GDM1 (cell line): ENCODE measurements around the gene LLGL2.

Experiments used
- DNase-seq: peaks from one replicate; lab custom pipeline; 2025; lab: John Stamatoyannopoulos, UW

Gene LLGL2

DNA sequence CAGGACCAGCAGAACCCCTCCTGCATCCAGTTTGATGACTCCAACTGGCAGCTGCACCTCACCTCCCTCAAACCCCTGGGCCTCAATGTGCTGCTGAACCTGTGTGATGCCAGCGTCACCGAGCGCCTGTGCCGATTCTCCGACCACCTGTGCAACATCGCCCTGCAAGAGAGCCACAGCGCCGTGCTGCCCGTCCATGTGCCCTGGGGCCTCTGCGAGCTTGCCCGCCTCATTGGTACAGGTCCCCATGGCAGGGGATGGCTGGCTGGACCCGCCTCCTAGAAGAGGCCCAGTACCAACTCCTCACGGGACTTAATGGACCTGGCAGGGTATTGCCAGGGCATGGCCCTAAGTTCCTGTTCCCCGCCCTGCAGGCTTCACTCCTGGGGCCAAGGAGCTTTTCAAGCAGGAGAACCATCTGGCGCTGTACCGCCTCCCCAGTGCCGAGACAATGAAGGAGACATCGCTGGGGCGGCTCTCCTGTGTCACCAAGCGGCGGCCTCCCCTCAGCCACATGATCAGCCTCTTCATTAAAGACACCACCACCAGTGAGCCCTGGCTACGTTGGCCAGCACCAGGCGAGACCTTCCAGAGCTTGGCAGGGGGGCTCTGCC lies 32.8 kb upstream of the LLGL2 start:
- no peak for DNase-seq

DNA sequence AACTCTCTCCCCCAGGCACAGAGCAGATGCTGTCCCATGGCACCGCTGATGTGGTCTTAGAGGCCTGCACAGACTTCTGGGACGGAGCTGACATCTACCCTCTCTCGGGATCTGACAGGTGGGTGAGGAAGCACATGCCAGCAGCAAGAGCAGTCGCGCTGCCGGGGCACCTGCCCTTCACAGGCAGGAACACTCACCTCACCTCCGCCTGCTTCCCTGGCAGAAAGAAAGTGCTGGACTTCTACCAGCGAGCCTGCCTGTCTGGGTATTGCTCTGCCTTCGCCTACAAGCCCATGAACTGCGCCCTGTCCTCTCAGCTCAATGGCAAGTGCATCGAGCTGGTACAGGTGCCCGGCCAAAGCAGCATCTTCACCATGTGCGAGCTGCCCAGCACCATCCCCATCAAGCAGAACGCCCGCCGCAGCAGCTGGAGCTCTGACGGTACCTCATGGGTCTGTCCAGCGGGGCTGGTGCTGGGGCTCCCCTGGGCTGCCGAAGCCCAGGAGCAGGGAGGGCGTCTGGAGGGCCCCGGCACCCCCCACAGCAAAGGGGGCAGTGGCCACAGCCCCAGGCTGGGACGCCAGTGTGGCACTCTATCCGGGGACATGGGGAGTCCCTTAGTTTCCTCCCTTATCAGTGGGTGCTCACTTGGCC lies 31.9 kb upstream of the LLGL2 start:
- no peak for DNase-seq

- DNase-seq, result no peak
These were observed 31.1 kb upstream of the LLGL2 start for GRCh38 chr17:75494326-75494877.

DNA sequence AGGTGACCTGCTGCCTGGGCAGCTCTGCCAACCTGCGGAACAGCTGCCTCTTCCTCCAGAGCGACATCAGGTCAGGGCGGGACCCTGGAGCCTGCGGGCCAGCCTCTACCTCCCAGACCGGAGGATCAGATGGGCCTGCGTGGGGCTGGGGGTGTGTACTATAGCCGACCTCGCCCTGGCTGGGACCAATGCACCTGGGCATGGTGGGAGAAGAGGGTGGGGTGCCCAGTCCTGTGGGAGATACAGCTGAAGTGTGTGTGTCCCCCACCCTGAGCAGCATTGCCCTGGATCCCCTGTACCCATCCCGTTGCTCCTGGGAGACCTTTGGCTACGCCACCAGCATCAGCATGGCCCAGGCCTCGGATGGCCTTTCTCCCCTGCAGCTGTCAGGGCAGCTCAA lies 29.5 kb upstream of the LLGL2 start:
- DNase-seq, result no peak

- DNase-seq, result no peak
These were observed 27.3 kb upstream of the LLGL2 start for GRCh38 chr17:75498039-75498725.

GRCh38 chr17:75498726-75499213 lies 26.7 kb upstream of the LLGL2 start:
- DNase-seq, result no peak

- no peak for DNase-seq
These were observed 26.0 kb upstream of the LLGL2 start for GRCh38 chr17:75499313-75500022.

DNA sequence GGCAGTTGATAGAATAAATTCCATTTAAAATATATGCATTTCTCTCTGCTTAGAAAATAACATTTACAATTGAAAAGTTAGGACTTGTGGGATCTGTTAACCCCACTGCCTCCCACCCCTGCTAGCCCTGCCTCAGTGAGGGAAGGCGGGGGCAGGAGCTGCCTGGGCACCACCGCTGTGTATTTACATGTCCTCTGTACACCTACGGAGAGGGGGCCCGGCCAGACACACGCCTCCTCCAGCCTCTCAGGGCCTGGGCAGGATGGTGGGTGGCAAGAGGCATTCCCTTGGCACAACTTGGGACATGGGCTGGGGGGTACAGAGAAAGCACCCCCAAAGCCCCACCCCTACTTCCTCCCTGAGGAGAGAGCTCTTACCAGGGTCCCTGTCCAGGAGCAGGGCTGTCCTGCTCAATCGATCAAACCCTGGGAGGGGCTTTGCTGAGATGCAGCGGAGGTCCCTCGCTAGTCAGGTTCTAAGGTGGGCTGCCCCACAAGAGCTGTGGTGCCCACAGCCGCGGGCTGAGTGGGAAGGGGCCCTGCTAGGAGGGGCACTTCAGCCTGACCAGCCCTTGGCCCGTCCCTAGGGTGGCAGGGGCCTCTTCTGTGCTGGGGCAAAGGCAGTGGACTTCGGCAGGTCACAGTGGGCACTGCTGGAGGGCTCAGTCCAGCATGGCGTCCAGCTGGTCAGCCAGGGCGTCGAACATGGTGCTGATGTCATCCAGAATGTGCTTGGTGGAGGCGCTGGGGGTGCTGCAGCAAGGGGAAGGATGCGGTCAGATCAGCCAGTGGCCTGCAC lies 24.9 kb upstream of the LLGL2 start:
- DNase-seq, result no peak

DNA sequence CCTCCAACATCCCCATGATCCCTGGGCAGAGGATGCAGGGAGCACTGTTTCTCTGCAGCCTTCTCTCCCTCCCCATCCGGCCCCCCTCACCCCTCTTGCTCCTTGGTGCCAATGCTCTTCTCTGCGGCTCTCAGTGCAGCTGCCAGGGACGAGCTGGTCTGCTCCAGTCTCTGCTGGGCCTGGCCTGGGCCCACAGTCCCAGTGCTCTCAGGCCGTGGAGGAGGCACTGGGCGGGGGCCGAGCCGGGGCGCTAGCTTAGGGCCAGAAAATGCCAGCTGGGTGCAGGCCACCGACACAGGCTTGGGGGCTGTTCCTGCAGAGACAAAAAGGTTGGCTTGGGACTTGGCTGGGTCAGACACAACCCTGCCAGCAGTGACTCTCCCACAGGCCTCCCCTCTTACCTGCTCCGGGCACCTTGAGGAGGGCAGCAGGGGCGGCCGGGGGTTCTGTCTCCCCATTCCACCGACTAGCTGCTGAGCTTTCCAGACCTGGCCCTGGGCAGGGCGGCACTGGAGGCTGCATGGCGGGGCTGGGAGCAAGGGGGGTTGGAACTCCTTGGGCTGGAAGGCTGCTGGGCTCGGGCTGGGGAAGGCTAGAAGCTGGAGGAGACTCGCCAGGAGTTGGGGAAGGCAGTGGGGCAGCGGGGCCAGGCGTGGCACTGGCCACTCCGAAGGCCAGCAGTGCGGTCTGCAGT lies 24.0 kb upstream of the LLGL2 start:
- DNase-seq, result no peak

DNA sequence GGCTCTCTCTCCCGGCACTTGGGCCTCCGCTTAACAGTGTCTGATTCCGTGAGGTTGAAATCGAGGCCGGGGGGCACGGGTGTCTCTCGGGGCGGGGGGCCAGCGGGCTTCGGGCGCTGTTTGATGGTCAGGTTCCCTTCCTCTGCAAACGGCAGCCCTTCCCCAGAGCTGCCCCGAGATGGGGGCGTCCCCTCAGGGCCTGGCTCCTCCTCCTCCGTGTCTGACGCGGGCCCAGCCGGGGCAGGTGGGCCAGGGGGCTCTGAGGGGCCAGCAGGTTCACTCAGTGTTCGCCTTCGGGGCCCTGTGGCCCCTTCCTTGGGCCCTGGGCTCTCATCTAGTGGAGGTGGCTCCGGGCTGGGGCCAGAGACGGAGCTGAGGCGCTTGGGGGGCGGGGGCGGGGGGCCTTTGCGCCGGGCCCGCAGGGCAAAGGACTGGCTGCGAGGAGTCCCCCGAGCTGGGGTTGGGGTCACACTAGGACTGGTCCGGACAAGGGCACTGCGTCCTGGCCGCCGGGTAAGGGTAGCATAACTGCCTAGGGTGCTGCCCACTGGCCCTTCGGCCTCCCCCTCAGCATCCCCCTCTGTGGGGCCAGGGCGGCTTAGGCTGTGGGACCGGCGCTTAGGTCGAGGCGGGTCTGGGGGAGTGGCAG lies 23.3 kb upstream of the LLGL2 start:
- no peak for DNase-seq

DNA sequence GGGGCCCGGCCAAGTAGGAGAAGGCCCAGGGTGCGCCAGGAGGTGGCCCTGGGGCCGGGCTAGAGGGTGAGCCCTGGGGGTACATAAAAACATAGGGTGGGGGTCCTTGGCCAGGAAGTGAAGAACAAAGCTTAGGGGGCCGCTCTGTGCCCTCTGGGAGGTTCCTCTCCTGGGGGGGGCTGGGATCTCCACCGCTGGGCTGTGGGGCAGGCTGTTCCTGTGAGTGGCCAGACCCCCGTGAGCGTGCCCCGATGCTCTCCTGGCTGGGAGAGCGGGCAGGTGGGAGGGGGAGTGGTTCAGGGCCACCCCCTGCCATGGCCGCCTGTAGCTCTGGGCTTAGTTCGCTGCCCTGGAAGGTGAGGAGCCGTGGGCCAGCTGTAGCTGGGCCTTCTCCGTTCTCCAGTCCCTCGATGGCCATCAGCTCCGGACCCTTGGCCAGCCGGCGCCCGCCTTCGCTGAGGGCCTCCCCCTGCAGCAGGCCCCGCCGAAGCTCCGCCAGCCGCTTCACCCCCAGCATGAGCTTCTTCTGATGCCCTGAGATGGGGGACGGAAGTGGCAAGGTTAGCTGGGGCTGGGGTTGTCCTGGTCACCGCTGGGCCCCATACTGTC lies 22.7 kb upstream of the LLGL2 start:
- DNase-seq, result no peak

DNA sequence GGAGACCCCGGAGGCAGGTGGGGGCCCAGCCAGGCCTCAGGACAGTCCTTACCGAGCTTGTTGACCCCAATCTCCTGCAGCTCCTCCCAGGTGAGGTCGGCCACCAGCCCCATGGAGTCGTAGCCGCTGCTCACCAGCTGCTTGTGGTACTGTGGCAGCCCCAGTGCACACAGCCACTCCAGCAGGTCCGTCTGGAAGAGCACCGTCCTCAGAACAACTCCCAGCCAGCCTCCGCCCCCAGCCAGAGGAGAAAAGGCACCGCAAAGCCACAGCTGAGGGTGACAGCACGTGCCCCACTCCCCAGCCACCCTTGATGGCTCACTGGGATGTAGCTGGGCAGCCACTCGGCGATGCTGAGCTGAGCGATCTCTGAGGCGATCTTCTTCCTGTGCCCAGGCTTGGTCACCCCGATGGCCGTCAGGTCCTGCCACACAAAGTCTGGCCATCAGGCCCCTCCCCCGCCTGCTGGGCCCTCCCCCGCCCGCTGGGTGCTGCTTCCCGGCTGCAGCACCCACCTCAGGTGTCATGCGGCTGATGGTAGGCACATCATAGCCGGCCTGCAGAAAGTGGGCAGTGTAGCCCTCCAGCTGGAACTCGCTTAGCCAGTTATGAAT lies 22.1 kb upstream of the LLGL2 start:
- DNase-seq, result no peak

DNA sequence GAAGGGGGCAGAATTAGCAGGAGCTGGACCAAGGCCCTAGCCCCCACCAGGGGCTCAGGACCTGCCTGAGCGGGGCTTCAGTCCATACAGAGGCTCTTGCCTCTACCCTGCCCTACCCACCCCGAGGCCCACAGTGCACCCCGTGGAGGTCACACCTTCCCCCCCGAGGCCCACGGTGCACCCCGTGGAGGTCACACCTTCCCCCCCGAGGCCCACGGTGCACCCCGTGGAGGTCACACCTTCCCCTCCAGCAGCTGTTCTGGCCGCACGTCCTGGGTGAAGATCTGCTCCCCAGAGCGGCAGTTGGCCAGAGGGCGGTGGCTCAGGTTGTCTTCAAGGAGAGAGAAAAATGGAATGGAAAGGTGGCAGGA lies 21.5 kb upstream of the LLGL2 start:
- DNase-seq, result no peak

DNA sequence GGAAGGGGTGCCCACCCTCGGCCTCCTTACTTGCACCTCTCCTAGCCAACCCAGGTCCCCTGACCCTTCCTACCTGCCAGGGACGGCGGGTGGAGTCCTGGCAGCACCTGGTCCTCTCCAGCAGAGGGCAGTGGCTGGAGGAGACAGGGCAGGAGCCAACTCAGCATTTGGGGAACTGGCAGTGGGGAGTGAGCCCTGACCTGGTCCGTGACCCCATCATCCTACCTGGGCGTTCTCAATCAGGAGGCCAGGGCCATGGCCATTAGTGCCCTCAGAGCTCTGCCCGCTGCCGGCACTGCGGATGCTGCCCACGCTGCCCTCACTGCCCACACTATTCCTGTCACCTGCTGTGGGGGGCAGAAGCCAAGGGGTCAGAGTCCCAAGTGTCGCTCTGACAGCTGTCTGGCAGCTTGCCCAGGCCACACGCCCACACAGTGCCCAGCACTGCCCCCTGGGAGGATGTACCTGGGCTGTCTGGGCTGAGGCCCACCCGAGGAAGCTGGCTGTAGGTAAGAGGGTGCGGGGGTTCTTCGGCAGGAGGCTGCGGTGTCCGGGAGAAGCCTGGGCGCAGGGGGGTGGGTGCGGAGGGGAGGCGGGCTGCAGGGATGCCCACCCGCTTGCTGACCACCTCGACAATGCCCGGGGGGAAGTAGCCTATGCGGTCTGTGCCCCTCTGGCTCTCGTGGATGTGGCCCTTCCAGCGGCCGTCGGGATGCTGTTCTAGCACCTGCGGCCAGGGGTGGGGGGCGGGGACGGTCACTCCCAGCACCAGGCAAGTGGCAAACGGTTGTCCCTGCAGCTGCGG lies 20.9 kb upstream of the LLGL2 start:
- DNase-seq, result peak; percentile 18

DNA sequence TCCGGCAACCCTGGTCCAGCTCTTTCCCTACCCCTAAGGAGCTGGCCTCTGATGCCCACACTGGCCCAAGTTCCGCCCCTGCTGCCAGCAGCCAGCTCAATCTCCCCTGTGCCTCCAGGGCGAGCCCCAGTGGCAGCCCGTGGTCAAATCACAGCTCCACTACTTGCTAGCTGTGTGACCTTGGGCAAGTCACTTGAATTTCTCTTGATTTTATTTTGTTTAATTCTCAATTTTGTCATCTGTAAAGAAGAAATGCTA lies 20.4 kb upstream of the LLGL2 start:
- no peak for DNase-seq

DNA sequence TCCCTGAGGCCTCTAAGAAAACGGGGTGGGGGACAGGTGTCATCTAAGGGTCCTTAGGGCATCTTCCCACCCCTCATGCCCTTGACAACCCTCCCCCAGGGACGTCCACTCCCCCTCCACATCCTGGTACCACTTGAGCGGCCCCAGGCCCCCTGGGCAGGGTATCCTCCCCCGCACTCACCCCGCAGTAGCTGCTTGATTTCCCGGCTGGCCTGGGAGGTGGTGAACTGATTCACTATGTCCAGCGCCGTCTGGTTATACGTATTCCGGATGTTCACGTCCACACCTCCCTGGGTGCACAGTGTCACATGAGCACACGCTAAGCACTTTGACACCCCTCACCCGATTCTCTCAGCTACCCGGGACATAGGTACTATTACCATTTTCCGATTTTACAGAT lies 19.9 kb upstream of the LLGL2 start:
- DNase-seq, result no peak

GRCh38 chr17:75506134-75506533 lies 19.4 kb upstream of the LLGL2 start:
- DNase-seq, result no peak

GRCh38 chr17:75506888-75507287 lies 18.6 kb upstream of the LLGL2 start:
- DNase-seq, result no peak
